Measurements from ENCODE around the gene TMEM179.

GRCh38 chr14:104550340-104550860, 54.2 kb downstream of the TMEM179 start:
- no peak for TF ChIP-seq POLR2AphosphoS5 (IDR thresholded peaks at IDR 0.05; ENCODE audit: low read depth, low read length)
- TF ChIP-seq REST (IDR thresholded peaks at IDR 0.05; ENCODE audit: insufficient read depth in 1 of 2, low read depth in 2 of 2, low read length in 1 of 2), result no peak
- no peak for TF ChIP-seq CTCF (IDR thresholded peaks at IDR 0.05)
- TF ChIP-seq TCF7L2 (IDR thresholded peaks at IDR 0.05; ENCODE audit: low read depth, low read length), result no peak
